GM19193 (cell line): ENCODE data around the gene USHBP1.

ENCODE experiments used
- POLR2A ChIP-seq: IDR thresholded peaks from 4 replicates; pipeline ENCODE4 v1.6.1; 2011; ENCODE audit not compliant: insufficient read depth, insufficient read length; ENCODE audit errors: extremely low read depth

Gene USHBP1

GRCh38 chr19:17264641-17264979 lies at the start of gene USHBP1:
Gene USHBP1, minus strand, starts transcription at chr19:17264745. Its CDS starts 446 bp downstream, at chr19:17264299.
- no peak for TF ChIP-seq POLR2A

- TF ChIP-seq POLR2A = no peak
These were observed 49.6 kb upstream of the USHBP1 start for GRCh38 chr19:17314007-17314593.

- no peak for TF ChIP-seq POLR2A
These were observed 47.9 kb upstream of the USHBP1 start for GRCh38 chr19:17312189-17313113.

DNA sequence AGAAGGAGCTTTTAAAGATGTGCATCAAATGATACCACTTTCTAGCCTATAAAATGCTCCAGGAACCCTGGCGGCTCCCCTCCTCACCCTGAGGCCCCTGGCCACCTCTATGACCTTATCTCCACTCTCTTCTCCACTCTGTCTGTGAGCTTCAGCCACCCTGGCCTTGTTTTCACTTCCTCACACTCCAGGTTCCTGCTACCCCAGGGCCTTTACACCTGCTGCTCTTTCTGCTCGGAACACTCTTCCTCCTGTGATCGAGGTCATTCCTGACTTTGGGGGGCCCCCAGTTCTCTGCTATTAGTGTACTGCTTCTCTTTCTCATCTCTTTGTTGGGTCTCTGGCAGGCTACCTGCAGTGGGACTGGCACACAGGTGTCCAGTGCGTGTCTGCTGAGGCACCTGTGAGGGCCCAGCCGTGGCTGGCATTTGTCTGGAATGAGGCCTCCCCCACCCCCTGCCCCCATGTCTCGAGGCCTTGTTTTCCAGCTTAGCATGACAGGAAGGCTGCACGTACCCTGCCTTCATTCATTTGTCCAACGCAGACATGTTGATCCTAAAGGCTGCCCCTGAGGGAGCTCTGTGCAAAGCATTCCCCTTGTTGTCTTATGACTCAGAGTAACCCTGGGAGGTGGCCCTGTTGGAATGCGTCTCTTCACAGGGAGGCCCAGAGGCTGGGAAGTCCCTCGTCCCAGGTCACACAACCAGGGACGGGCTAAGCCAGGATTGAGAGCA lies 47.1 kb upstream of the USHBP1 start:
- TF ChIP-seq POLR2A = no peak

DNA sequence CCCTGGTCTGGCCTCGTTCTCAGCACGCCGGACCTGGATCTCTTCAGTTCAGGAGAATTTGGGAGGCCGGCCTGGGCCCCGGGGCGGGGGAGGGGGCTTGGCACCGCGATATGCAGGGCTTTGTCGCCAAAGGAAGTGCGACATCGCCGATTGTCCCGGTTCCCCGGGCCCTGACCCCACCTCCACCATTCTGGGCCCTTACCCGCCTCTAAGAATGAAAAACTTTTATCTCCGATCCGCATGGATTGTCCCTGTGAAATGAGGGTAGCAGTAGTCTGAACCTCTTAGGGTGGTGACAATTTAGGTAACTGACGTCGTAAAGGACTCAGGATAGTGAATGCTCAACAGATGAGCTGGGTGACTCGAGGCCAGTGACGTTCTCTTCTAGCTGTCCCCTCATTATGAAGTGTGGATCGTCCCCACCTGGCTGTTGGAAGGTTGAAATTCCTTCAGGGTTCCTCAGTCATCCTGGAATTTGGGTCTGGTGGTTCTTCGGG lies 45.5 kb upstream of the USHBP1 start:
- no peak for TF ChIP-seq POLR2A

DNA sequence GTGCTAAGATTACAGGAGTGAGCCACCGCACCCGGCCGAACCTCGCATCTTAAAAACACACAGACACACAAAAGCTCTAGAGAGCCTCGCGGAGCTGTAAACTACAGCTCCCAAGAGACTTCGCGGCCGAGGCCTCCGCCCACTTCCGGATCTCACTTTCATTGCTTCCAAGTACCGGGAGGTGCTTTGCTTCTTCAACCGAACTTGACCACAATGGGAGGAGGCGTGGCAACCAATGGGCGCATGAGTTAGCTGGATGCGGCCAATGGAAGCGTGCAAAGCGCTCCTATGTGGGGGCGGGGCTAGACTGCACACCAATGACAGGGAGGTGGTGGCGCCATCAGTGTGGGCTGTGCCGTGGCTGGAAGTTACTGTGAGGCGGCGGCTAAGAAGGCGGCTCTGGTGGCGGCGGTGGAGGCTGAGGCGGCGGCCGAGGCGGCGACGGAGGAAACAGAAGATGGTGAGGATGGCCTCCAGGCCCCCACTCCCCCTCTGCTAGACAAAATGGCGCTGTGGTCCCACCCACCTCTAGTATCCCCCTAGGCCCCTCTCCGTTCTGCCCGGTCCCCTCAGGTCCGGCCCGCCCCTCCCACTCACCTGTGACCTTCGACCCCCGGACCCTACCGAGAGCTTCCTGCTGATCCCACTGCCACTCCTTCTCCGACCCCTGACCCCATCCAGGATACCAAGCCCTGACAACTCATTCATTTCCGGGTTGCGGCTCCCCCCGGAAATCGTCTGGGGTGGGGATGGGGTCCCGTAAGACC lies 44.8 kb upstream of the USHBP1 start, which contains the start of gene DDA1:
Gene DDA1 (plus strand): TSS at position 366 of the 767 bp plus-strand sequence. CDS start 92 bp downstream, at position 458.
- TF ChIP-seq POLR2A = peak; percentile 70

- TF ChIP-seq POLR2A = no peak
These were observed 43.4 kb upstream of the USHBP1 start for GRCh38 chr19:17307876-17308377.

- no peak for TF ChIP-seq POLR2A
These were observed 41.8 kb upstream of the USHBP1 start for GRCh38 chr19:17306285-17306714.

GRCh38 chr19:17305517-17306284 lies 41.2 kb upstream of the USHBP1 start, which contains the start of gene MRPL34:
Gene MRPL34, plus strand, starts transcription at chr19:17305872. Its CDS starts 21 bp downstream, at chr19:17305893.
- peak; percentile 62 for TF ChIP-seq POLR2A

GRCh38 chr19:17305216-17305516 lies 40.6 kb upstream of the USHBP1 start:
- TF ChIP-seq POLR2A = no peak

DNA sequence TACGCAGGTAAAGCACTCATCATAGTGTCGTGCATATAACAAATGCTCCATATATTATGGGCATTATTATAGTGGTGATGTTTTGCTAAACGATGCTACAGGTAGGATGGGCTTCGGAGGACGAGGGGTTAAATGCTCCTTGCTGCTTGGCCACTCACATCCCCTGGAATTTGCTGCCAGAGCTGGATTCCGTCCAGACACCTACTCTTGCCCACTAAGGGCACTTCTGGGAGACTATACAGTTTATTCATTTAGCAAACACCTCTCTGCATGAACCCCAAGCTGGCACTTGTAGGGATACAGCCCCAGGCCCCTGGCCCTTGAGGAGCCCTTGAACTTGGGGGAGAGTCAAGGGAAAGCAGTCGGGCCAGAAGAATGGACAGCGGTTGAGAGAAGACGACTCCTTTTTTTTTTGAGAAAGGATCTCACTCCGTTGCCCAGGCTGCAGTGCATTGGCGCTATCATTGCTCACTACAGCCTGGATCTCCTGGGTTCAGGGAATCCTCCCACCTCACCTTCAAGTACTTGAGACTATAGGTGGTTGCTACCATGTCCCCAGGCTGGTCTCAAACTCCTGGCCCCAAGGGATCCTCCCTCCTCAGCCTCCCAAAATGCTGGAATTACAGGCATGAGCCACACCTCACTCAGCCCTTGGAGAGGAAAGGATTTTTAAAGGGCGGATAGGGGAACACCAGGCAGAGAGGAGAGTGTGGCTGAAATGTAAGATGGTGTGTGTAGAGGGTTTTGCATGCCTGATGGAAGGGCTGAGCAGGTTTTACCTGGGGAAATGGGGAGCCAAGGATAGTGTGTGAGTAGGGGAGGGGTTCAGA lies 40.1 kb upstream of the USHBP1 start:
- TF ChIP-seq POLR2A = no peak

DNA sequence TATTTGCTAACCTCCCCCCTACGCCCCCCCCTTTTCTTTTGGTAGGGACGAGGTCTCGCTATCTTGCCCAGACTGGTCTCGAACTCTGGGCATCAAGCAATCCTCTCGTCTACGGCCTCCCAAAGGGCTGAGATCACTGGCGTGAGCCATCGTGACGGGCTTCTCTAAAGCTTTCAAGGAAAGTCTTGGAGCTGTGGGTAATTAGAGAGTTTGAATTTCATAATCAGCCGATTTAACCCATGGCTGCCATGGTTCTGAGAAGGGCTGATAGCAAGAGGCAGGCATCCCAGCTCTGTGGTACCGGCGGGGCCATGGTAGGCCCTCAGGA lies 39.4 kb upstream of the USHBP1 start:
- TF ChIP-seq POLR2A = no peak
